ENCODE measurements around the gene TMEM117.

GRCh38 chr12:43880547-43880946 lies 44.7 kb downstream of the TMEM117 start:
- TF ChIP-seq, protein P1, sequence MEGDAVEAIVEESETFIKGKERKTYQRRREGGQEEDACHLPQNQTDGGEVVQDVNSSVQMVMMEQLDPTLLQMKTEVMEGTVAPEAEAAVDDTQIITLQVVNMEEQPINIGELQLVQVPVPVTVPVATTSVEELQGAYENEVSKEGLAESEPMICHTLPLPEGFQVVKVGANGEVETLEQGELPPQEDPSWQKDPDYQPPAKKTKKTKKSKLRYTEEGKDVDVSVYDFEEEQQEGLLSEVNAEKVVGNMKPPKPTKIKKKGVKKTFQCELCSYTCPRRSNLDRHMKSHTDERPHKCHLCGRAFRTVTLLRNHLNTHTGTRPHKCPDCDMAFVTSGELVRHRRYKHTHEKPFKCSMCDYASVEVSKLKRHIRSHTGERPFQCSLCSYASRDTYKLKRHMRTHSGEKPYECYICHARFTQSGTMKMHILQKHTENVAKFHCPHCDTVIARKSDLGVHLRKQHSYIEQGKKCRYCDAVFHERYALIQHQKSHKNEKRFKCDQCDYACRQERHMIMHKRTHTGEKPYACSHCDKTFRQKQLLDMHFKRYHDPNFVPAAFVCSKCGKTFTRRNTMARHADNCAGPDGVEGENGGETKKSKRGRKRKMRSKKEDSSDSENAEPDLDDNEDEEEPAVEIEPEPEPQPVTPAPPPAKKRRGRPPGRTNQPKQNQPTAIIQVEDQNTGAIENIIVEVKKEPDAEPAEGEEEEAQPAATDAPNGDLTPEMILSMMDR (conservative IDR thresholded peaks at IDR 0.05; ENCODE audit: low read depth, low read length) = no peak
- no peak for TF ChIP-seq EZH2 (IDR thresholded peaks at IDR 0.05; ENCODE audit: borderline replicate concordance, low read depth, low read length, poor library complexity, severe bottlenecking)

Measured in A673 (cell line).